OCI-LY7 (cell line): ENCODE data around the gene OSCP1. TPM values are rescaled to one million over a fixed set of nuclear protein-coding genes. Genes with fewer than 3 reads are reported as not detected.

Source experiments
- BruUV-seq: library from RNA; stranded (reverse); fragments of 400-500 nt; replicated peaks from 2 replicates; lab custom pipeline; 2021; lab: Mats Ljungman, UMichigan
- CTCF ChIA-PET: fragments of 300-600 bp; sonication (Branson Sonifier 250); formaldehyde crosslinking; loops from one replicate; lab custom pipeline; 2022; ENCODE audit warnings: antibody characterized with exemption; ENCODE audit not compliant: unreplicated experiment; lab: Charles Lee
- POLR2A ChIA-PET: fragments of 300-600 bp; sonication (Branson Sonifier 250); formaldehyde crosslinking; loops from one replicate; lab custom pipeline; 2022; ENCODE audit warnings: antibody characterized with exemption; lab: Charles Lee
- DNase-seq: peaks from one replicate; pipeline ENCODE4 v3.0.0-alpha.2; 2015; ENCODE audit warnings: low spot score
- H2AFZ ChIP-seq: fragments of 200-600 bp; sonication (generic), shearing (Covaris generic); 2 replicates; pipeline ENCODE4 v1.6.1; 2014; ENCODE audit warnings: mild to moderate bottlenecking, antibody characterized with exemption, low read length, moderate library complexity
- H3K27ac ChIP-seq: fragments of 200-600 bp; sonication (generic); 2 replicates; pipeline ENCODE4 v1.5.1; 2014; ENCODE audit warnings: mixed run types, low read depth, mild to moderate bottlenecking, moderate library complexity, low read length, inconsistent platforms; ENCODE audit not compliant: poor library complexity, severe bottlenecking
- H3K36me3 ChIP-seq: fragments of 200-600 bp; sonication (generic); 2 replicates; pipeline ENCODE4 v1.6.1; 2014; ENCODE audit warnings: mild to moderate bottlenecking, antibody characterized with exemption, low read length, moderate library complexity, mixed read lengths; ENCODE audit not compliant: insufficient read depth
- H3K4me1 ChIP-seq: fragments of 200-600 bp; sonication (generic); 2 replicates; pipeline ENCODE4 v1.5.1; 2014; ENCODE audit warnings: mild to moderate bottlenecking, low read length; ENCODE audit not compliant: insufficient read depth, poor library complexity, severe bottlenecking
- H3K4me2 ChIP-seq: fragments of 200-600 bp; sonication (generic); 2 replicates; pipeline ENCODE4 v1.6.1; 2014; ENCODE audit warnings: mild to moderate bottlenecking, low read length
- H3K4me3 ChIP-seq: fragments of 200-600 bp; sonication (generic); 2 replicates; pipeline ENCODE4 v1.5.1; 2014; ENCODE audit warnings: mild to moderate bottlenecking, low read depth, low read length; ENCODE audit not compliant: poor library complexity, severe bottlenecking
- H3K79me2 ChIP-seq: fragments of 200-600 bp; sonication (generic); 2 replicates; pipeline ENCODE4 v1.6.1; 2016; ENCODE audit warnings: low read depth, mild to moderate bottlenecking, low read length, moderate library complexity, mixed read lengths; ENCODE audit not compliant: insufficient read depth
- H3K9me2 ChIP-seq: fragments of 200-600 bp; sonication (generic); 2 replicates; pipeline ENCODE4 v1.6.1; 2016; ENCODE audit warnings: mild to moderate bottlenecking, low read length, mixed read lengths; ENCODE audit not compliant: insufficient read depth
- H3K9me3 ChIP-seq: fragments of 200-600 bp; sonication (generic); 2 replicates; pipeline ENCODE4 v1.6.1; 2014; ENCODE audit warnings: mild to moderate bottlenecking, mixed run types, low read length, mixed read lengths
- H4K20me1 ChIP-seq: fragments of 200-600 bp; sonication (generic); 2 replicates; pipeline ENCODE4 v1.6.1; 2014; ENCODE audit warnings: mild to moderate bottlenecking, antibody characterized with exemption, low read length, moderate library complexity, mixed read lengths; ENCODE audit not compliant: insufficient read depth
- EZH2phosphoT487 ChIP-seq: fragments of 200-600 bp; sonication (generic); IDR thresholded peaks from 2 replicates; pipeline ENCODE4 v1.6.1; 2018; ENCODE audit warnings: low read depth, borderline replicate concordance, mild to moderate bottlenecking, mixed run types, antibody characterized with exemption, low read length, moderate library complexity, mixed read lengths
- intact Hi-C: fragments of 100-400 bp; cut with micrococcal nuclease; formaldehyde crosslinking; loops from one replicate; pipeline ENCODE4 v1.10.0; 2022; ENCODE audit not compliant: unreplicated experiment
- total RNA-seq, 2 experiments: library from RNA; depleted of rRNA in 1 of 2; stranded (reverse); fragments of >200 nt in 1 of 2; shearing (Covaris generic) in 1 of 2; gene quantifications; 2 replicates each; pipeline ENCODE4 v1.2.3, GENCODE V29; 2014 to 2022
- TF ChIP-seq, protein P1 (sequence below): fragments of 200-600 bp; sonication (generic); conservative IDR thresholded peaks from 2 replicates; pipeline ENCODE4 v1.5.1; 2014; ENCODE audit warnings: mild to moderate bottlenecking, antibody characterized with exemption, low read length, moderate library complexity, mixed read lengths

The OSCP1 gene
- total RNA-seq, 2 experiments from 2014 or later = 0.82 to 3.5 TPM

DNA sequence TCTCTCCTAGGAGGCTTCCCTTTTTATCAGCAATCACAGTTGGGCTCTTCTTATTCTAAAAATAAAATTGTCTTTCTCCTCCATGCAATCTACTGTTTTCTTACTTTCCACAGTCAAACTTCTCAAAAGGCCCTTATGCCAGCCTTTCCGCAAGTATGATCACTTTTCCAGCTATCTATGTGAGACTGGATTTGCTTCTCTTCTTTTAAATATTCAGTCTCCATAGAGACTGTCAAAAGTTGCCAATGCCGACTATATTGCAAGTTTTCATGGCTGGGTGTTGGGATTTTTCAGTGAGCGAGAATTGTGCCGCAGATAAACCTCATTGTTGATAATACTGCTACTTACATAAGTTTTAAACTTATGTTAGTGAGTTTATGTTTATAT, 47.8 kb downstream of the OSCP1 start:
- Histone ChIP-seq H3K79me2 (no peaks in the 10 kb centered on the region), H4K20me1 (no peaks in the 10 kb centered on the region), H3K9me3 (peaks cover 8% of the 10 kb centered on the region; the same call in 1 of the 2 replicates), H3K27ac (no peak overlapping the region), H2AFZ (no peak overlapping the region), H3K36me3 (no peaks in the 10 kb centered on the region), H3K9me2 (no peaks in the 10 kb centered on the region), H3K4me1 (peaks cover 16% of the 10 kb centered on the region), H3K4me2 (no peak overlapping the region), H3K4me3 (no peak overlapping the region)
- no TSS peak for BruUV-seq
- POLR2A ChIA-PET = interaction anchor here (0.5 to 0.6 kb wide), 2 partner anchors 14 to 18 kb away, joined by 3 read pairs; no protein-coding TSS in a partner anchor
- TF ChIP-seq, protein P1, sequence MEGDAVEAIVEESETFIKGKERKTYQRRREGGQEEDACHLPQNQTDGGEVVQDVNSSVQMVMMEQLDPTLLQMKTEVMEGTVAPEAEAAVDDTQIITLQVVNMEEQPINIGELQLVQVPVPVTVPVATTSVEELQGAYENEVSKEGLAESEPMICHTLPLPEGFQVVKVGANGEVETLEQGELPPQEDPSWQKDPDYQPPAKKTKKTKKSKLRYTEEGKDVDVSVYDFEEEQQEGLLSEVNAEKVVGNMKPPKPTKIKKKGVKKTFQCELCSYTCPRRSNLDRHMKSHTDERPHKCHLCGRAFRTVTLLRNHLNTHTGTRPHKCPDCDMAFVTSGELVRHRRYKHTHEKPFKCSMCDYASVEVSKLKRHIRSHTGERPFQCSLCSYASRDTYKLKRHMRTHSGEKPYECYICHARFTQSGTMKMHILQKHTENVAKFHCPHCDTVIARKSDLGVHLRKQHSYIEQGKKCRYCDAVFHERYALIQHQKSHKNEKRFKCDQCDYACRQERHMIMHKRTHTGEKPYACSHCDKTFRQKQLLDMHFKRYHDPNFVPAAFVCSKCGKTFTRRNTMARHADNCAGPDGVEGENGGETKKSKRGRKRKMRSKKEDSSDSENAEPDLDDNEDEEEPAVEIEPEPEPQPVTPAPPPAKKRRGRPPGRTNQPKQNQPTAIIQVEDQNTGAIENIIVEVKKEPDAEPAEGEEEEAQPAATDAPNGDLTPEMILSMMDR = no peak
- TF ChIP-seq EZH2phosphoT487 = no peak
- intact Hi-C loops = no loop called here
- DNase-seq = no peak
- CTCF ChIA-PET = no interaction called here

DNA sequence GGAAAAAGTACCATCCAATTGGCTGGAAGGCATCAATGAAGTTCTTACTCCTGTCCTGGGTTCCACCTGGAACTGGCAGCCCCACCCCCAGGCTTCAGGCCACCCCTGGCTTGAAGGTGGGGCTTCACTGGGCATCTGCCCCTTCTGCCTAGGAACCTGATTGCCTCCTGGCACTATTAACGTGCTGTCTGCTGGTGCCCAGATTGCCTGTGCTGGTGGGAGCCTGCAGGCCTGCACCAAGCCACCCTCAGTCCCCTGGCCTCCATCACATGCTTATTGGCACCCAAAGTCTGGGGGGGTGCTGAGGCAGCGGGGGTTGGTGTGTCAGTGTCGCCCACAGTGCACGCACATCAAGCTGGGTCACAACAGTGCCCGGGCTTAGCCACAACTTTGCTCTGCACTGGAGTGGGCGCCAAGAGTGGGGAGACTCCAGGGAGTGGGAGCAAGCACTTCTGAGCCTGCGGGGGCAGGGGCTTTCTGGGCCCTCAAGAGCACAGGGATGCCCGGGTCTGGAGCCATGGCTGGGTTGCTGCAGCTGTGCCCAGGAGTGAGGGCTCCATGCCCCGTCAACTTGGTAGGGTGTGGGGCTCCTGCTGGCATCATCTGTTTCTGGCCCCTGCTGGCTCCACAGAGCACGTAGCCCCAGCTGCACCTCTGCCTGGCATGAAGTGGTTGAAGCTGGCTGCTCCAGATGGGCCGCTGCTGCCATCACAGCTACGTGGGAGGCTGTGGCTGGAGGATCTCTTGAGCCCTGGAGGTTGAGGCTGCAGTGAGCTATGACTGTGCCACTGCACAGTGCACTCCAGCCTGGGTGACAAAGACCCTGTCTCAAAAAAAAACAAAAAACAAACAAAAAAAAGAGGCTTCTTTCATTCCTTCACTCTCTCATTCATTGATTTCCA, 48.4 kb downstream of the OSCP1 start:
- peaks cover 8% of the 10 kb centered on the region; the same call in 1 of the 2 replicates for H3K9me3 ChIP-seq
- CTCF ChIA-PET = no interaction called here
- DNase-seq = no peak
- peaks cover 16% of the 10 kb centered on the region for H3K4me1 ChIP-seq
- peaks cover 3% of the 10 kb centered on the region; the same call in 1 of the 2 replicates for H3K79me2 ChIP-seq
- no peak for TF ChIP-seq EZH2phosphoT487
- TF ChIP-seq, protein P1 = no peak
- no peaks in the 10 kb centered on the region for H3K9me2 ChIP-seq
- no TSS peak for BruUV-seq
- H3K4me2 ChIP-seq = no peak overlapping the region
- no peak overlapping the region for H3K27ac ChIP-seq
- H4K20me1 ChIP-seq = no peaks in the 10 kb centered on the region
- H3K4me3 ChIP-seq = no peak overlapping the region
- no peaks in the 10 kb centered on the region for H3K36me3 ChIP-seq
- intact Hi-C loops = no loop called here
- POLR2A ChIA-PET = interaction anchor here (0.6 kb wide), 1 partner anchor 14 kb away, joined by 3 read pairs; no protein-coding TSS in a partner anchor
- H2AFZ ChIP-seq = no peak overlapping the region
